ENCODE data around the gene TSPAN32.

DNA sequence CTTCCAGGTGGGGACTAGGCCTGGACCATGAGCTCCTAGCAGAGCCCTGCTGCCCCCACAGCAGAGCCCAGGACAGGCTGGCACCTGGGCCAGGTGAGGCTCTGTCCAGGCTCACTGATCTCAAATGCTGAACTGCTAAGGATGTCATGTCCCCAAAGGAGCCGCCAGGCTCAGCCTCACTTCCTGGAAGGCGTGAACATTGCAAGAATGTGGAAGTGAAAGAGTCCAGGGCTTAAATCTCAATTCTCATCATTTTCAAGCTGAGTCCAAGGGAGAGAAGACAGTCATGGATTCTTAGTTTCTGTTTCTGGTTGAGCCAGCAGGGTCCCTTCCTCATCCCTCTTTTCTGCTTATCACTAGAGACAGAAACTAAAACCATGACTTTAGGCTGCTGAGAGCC, 36.4 kb upstream of the TSPAN32 start:
- TF ChIP-seq EP300 (IDR thresholded peaks at IDR 0.05; ENCODE audit: borderline replicate concordance) = no peak
- TF ChIP-seq TEAD4 (IDR thresholded peaks at IDR 0.05) = no peak
- no peak for TF ChIP-seq RAD21 (IDR thresholded peaks at IDR 0.05; ENCODE audit: low read depth)
- no peak for TF ChIP-seq EGR1 (IDR thresholded peaks at IDR 0.05)
- TF ChIP-seq CEBPB (IDR thresholded peaks at IDR 0.05) = no peak
- TF ChIP-seq TCF12 (IDR thresholded peaks at IDR 0.05; ENCODE audit: low read depth) = no peak
- TF ChIP-seq, protein P1, sequence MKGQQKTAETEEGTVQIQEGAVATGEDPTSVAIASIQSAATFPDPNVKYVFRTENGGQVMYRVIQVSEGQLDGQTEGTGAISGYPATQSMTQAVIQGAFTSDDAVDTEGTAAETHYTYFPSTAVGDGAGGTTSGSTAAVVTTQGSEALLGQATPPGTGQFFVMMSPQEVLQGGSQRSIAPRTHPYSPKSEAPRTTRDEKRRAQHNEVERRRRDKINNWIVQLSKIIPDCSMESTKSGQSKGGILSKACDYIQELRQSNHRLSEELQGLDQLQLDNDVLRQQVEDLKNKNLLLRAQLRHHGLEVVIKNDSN (IDR thresholded peaks at IDR 0.05) = no peak
- TF ChIP-seq FOXM1 (IDR thresholded peaks at IDR 0.05; ENCODE audit: borderline replicate concordance, low read depth) = no peak
- TF ChIP-seq, protein P2, sequence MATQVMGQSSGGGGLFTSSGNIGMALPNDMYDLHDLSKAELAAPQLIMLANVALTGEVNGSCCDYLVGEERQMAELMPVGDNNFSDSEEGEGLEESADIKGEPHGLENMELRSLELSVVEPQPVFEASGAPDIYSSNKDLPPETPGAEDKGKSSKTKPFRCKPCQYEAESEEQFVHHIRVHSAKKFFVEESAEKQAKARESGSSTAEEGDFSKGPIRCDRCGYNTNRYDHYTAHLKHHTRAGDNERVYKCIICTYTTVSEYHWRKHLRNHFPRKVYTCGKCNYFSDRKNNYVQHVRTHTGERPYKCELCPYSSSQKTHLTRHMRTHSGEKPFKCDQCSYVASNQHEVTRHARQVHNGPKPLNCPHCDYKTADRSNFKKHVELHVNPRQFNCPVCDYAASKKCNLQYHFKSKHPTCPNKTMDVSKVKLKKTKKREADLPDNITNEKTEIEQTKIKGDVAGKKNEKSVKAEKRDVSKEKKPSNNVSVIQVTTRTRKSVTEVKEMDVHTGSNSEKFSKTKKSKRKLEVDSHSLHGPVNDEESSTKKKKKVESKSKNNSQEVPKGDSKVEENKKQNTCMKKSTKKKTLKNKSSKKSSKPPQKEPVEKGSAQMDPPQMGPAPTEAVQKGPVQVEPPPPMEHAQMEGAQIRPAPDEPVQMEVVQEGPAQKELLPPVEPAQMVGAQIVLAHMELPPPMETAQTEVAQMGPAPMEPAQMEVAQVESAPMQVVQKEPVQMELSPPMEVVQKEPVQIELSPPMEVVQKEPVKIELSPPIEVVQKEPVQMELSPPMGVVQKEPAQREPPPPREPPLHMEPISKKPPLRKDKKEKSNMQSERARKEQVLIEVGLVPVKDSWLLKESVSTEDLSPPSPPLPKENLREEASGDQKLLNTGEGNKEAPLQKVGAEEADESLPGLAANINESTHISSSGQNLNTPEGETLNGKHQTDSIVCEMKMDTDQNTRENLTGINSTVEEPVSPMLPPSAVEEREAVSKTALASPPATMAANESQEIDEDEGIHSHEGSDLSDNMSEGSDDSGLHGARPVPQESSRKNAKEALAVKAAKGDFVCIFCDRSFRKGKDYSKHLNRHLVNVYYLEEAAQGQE (IDR thresholded peaks at IDR 0.05; ENCODE audit: low read depth) = no peak
- TF ChIP-seq MAX (IDR thresholded peaks at IDR 0.05) = no peak
- no peak for TF ChIP-seq TAF1 (IDR thresholded peaks at IDR 0.05; ENCODE audit: low read depth)

Measured in Ishikawa (cell line).